GM12878 (cell line): ENCODE measurements around the gene DNAH1.

Source experiments
- CTCF ChIP-seq, 3 experiments: IDR thresholded peaks in 2 of 3; conservative IDR thresholded peaks in 1 of 3; 2 replicates each; pipeline ENCODE4 v1.5.1; 2011; ENCODE audit warnings: low read depth in 3 of 3, low read length in 3 of 3, mild to moderate bottlenecking in 3 of 3, control low read depth in 2 of 3, moderate library complexity in 2 of 3, inconsistent platforms in 1 of 3, mixed read lengths in 1 of 3; ENCODE audit not compliant: control insufficient read depth in 2 of 3, insufficient read depth in 1 of 3; ENCODE audit errors: extremely low read depth in 1 of 3
- E4F1 ChIP-seq: fragments of 450-650 bp; IDR thresholded peaks from 2 replicates; pipeline ENCODE4 v1.6.1; 2018; ENCODE audit warnings: borderline replicate concordance, mild to moderate bottlenecking; ENCODE audit not compliant: partially characterized antibody
- EGR1 ChIP-seq, 2 experiments: IDR thresholded peaks; 1 replicate in 1 of 2; 2 replicates in 1 of 2; pipeline ENCODE4 v1.6.1; 2011 to 2012; ENCODE audit warnings: low read depth in 2 of 2, low read length in 2 of 2, borderline replicate concordance in 1 of 2, mild to moderate bottlenecking in 1 of 2, moderate library complexity in 1 of 2
- HSF1 ChIP-seq: fragments of 150-350 bp; IDR thresholded peaks from 2 replicates; pipeline ENCODE4 v1.6.1; 2014; ENCODE audit warnings: mild to moderate bottlenecking, low read depth, low read length
- MYC ChIP-seq: IDR thresholded peaks from 2 replicates; pipeline ENCODE4 v1.6.1; 2011; ENCODE audit warnings: mild to moderate bottlenecking, low read length, moderate library complexity, inconsistent platforms; ENCODE audit not compliant: insufficient read depth, insufficient replicate concordance, insufficient read length, severe bottlenecking
- POLR2A ChIP-seq: IDR thresholded peaks from 2 replicates; pipeline ENCODE4 v1.6.1; 2011; ENCODE audit warnings: low read depth, mild to moderate bottlenecking, low read length
- TCF12 ChIP-seq: IDR thresholded peaks from 2 replicates; pipeline ENCODE4 v1.6.1; 2011; ENCODE audit warnings: low read depth, mild to moderate bottlenecking, low read length
- ZZZ3 ChIP-seq: IDR thresholded peaks from 2 replicates; pipeline ENCODE4 v1.6.1; 2011; ENCODE audit warnings: low read depth; ENCODE audit not compliant: control insufficient read depth, insufficient read length

GRCh38 chr3:52429779-52430415, 113.8 kb downstream of the DNAH1 start:
- TF ChIP-seq MYC (no peak), EGR1 (IDR thresholded peaks at IDR 0.05; ENCODE audit: borderline replicate concordance in 1 of 2, low read depth in 2 of 2, low read length in 2 of 2) (no peak), TCF12 (no peak), E4F1 (no peak), HSF1 (no peak), CTCF (IDR thresholded peaks at IDR 0.05 in 2 of 3, conservative IDR thresholded peaks at IDR 0.05 in 1 of 3; ENCODE audit: control insufficient read depth in 2 of 3, extremely low read depth in 1 of 3, insufficient read depth in 1 of 3, low read depth in 3 of 3, low read length in 3 of 3) (no peak), ZZZ3 (no peak), POLR2A (no peak)
